C1 segment of cervical spinal cord (tissue), 14 donors: Measurements from ENCODE around the gene DOK1.

Source experiments
- DNase-seq, 14 donors: peaks; one replicate each; lab custom pipeline; 2025; lab: John Stamatoyannopoulos, UW

Gene DOK1

DNA sequence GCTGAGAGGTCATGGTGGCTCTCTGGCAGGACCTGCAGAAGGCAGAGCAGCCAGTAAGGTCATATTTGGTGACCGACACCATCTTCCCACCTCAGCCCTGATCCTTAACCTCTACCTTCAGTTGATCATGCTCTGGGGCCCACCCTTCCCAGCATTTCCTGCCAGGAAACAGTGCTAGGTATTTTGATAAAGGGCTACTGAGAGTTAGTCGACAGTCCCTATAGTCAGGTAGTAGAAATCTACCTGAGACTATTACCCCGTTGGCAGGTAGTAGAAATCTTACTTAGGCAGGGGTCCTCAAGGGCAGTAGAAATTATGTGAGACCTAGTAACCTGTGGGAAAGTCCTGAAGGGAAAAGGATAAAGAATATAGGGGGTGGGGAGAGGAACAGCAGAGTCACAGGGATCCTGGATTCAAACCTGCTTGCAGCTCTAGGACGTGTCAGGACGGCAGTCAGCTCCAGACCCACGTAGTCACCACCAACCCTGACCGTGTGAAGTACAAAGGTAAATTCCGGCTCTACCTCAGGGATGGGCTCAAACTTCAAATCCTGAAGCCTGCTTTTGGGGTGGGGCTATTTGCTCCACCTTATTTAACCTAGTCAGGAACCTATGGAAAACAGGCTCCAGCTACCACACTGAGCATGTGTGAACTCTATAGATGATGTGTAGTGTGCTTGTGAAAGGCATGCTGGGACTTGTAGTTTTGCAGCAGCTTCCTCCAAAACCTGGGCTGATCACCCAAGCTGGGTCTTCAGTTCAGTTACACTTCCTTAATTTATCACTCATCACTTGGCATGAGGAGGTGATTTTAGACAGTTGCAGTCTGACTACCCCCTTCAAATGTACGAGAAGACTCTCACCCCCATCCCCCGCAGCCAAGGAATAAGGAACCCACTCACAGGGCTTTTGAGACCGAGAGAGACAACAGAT, 28.5 kb upstream of the DOK1 start, which contains the start of gene DQX1:
Gene DQX1, minus strand, starts transcription at position 515 of the 932 bp plus-strand sequence. Its CDS starts 502 bp downstream, at position 13.
- no peak for DNase-seq

DNA sequence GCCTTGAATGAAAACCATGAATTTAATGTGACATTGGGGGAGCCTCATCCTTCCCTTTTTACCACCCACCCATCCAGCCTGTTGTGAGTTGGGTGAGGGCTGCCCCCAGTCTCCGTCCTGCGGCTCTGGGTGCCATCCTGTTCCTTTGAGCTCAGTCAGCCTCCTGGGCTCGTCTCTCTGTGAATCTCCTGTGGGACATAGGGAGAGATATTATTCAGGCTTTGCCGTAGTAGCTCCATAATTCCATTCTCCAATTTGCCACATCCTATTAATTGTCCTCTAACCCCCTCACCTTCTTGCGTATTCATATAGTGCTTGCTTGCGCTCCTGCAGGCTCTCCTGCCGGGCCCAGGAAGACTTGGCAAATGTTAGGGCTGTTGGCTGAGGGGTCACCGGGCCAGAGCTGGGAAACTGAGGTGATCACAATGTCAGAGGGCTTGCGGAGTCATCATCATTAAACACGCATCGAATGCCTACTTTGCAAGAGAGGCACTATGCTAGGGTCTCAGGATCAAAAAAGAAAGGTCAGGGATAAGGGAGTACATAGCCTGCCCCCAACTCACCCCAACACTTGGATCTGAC, 27.8 kb upstream of the DOK1 start:
- no peak for DNase-seq

DNA sequence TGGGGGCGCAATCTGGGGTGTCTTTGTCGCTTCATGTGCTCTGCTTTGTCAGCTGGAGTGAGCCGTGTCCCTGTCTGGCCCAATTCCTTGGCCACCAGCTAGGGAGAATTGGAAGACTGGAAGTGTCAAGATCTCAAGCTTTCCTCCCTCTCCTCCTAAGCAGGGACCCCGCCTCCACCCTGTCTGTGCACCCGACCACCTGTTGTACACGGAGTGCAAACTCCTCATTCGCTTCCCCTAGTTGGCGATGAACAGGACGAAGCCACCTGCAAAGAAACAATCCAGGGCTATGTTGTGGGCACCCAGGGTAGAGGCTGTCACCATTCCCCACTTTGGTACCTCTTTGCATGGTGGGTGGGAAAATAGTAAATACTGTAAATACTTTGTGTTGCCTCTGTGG, 26.8 kb upstream of the DOK1 start:
- no peak for DNase-seq

DNA sequence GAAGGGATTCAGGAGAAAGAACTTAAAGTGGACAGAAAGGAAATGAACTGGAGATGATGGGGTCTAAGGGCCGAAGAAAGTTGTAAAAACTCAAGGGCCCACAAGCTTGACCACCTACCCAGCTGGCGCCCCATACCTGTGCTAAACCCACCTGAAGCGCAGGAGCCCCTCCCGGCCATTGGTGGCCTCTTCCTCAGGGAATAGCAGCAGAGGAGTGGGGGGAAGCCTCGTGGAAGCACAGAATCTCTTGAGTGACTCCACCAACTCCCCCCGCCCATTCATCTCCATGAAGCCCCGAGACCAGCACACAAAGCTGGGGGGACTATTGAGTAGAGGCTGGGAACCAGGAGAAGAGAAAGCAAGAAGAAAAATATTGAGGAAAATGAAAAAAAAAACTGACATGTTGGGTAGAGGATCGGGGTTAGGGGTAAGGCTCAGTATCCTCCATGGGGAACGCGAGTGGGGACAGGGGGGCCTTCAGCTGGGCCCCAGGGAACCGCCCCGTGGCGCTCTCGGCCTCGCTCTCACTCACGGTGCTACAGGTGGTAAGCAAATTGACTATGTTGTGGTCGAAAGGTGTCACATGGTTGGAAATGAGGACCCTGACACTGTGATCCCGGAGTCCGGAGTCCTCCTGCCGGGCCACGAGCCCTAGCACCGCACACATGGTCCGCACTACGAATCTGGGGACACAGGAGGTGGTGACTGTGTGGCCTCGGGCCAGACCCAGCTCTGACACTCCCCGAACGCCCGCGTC, 25.7 kb upstream of the DOK1 start:
- no peak for DNase-seq

DNA sequence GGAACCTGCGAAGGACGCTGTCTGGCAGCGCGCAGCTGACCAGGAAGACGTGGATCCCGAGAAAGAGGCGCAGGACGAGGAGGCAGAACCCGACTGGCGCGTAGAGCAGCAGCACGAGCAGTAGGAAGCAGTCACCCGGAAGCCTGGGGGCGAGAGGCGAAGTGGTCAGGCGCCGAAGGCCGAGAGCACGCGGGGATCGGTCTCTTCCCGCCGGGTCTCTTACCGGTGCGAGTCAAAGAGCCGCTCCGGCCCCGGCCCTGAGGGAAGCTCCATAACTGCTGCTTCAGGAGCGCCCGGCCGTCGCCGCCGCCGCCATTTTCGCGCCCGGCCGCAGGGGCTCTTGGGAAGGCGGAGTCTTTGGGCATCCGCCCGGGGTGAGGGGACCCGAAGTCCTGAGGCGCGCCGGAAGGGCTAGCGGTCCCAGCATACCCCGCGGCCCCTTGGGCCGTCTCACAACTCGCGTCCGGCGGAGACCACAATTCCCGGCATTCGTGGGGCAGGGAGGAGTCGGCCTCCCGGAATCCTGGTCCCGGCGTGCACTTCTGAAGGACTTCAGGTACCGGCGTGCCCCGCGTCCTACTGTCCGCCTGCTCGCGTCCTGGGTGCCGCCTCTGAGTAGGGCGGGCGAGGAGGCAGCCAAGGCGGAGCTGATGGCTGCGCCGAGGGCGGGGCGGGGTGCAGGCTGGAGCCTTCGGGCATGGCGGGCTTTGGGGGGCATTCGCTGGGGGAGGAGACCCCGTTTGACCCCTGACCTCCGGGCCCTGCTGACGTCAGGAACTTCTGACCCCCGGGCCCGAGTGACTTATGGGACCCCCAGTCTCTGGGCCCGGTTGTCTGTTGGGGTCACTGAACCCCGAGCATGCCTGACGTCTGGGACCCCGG, 24.9 kb upstream of the DOK1 start, which contains the start of the genes AUP1 and HTRA2:
Gene AUP1, minus strand, starts transcription at position 350 of the 882 bp plus-strand sequence. Its CDS starts 77 bp downstream, at position 273.
Gene HTRA2, plus strand, starts transcription at position 577 of the 882 bp plus-strand sequence. Its CDS starts 74 bp downstream, at position 651.
- peak; percentile 88 to 100 (median 98) for DNase-seq

DNA sequence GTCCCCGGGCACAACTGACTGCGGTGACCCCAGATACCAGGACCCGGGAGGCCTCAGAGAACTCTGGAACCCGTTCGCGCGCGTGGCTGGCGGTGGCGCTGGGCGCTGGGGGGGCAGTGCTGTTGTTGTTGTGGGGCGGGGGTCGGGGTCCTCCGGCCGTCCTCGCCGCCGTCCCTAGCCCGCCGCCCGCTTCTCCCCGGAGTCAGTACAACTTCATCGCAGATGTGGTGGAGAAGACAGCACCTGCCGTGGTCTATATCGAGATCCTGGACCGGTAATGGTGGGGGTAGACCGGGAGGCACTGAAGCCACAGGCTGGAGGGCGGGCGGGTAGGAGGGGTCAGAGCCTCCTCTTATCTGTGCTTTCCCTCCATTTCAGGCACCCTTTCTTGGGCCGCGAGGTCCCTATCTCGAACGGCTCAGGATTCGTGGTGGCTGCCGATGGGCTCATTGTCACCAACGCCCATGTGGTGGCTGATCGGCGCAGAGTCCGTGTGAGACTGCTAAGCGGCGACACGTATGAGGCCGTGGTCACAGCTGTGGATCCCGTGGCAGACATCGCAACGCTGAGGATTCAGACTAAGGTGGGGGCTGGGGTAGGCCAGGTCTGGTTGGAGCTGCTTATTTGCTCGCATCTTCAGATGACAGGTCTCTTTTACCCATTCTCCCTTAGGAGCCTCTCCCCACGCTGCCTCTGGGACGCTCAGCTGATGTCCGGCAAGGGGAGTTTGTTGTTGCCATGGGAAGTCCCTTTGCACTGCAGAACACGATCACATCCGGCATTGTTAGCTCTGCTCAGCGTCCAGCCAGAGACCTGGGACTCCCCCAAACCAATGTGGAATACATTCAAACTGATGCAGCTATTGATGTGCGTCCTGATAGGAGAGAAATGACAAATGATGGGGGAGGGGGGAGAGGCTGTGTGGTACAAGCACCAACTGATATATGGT, 24.0 kb upstream of the DOK1 start:
- peak in 7 of 14 donors; percentile 19 to 67 (median 46) for DNase-seq

DNA sequence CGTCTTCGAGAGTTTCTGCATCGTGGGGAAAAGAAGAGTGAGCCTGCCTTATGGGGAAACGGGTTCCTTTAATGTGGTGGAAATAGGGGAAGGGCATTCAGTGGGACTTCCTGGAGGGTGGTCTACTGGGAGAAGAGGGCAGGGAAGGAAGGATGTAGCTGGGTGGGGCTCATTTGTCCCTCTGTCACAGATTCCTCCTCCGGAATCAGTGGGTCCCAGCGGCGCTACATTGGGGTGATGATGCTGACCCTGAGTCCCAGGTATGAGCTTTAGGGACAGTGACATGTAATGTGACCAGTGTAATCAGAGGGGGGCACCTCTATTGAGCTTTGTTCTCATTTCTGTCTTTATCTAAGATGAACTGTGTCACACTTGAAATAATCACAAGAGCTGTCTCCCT, 22.9 kb upstream of the DOK1 start:
- no peak for DNase-seq

DNA sequence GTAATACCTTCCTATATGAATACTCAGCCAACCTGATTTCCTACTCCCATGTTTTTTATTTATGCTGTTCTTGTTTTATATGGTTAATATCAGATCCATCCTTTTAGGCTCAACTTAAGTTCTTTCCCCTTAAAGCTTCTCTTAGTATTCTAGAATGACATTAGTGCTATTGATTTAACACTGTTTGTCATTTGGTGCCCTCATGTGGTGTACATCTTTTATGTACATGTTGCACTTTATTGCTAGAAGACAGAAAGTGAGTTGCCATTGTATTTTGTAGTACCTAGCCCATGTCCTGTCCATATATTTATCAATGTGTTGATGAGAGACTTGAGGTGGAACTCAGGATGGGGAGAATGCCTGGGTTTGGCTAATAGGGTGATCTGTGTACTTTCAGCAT, 22.3 kb upstream of the DOK1 start:
- no peak for DNase-seq

DNA sequence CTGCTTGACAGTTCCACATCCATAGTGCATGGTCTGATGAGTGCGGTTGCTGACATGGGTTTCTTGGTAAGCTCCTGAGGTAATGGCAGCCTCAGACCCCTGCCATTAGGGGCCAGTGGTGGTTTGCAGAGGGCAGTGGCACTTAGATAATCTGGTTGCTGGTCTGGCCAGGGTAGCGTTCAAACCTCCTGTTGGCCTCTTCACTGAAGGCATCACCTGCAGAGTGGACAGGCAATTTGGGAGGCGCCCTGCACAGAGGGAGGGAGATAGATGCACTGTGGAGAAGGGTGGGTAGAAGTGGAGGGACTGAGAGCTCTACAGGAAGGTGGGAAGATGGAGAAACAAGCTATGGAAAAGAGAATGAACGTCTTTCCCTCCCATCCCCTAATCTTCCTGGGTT, 21.1 kb upstream of the DOK1 start:
- no peak for DNase-seq

DNA sequence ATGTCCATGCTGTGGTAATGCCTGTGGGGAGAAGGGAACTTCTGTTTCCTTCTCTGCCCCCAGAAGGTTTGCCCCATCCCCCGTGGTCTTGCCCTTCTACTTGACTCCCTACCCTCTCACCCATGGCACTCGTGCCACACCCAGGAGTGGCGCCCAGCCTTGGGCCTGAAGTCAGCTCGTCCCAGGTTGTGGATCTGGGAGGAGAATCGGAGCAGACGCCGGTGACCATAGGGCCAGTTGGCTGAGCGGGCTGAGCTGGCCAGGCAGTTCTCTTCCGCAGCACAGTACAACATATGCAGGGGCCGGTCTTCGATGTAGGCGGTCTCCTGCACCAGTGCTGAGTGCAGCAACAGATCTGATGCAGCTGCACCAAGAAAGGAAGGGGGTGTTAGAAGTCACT, 20.1 kb upstream of the DOK1 start:
- DNase-seq: no peak

DNA sequence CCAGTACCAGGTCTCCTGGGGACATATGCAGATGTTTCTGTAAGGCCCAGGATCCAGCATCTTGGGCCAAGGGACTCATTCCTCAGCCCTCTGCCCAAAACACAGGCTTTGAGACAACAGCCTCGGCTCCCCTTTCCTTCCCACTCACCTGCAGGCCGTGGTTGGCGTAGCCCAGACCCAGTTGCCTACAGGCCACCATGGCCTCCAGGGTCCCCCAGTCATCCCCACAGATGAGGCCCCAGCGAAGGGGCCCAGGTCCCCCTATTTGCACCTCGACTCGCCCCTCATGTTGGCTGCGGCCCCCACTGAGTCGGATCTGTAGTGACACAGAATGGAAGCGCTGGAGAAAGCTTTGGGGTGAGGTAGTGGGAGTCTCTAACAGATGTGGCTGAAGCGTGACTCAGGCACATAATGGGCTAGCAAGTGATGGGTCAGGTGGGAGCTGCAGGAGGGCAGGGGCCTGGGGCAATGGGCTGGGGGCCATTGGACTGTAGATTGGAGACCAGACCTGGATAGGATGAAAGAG, 19.0 kb upstream of the DOK1 start:
- no peak for DNase-seq

DNA sequence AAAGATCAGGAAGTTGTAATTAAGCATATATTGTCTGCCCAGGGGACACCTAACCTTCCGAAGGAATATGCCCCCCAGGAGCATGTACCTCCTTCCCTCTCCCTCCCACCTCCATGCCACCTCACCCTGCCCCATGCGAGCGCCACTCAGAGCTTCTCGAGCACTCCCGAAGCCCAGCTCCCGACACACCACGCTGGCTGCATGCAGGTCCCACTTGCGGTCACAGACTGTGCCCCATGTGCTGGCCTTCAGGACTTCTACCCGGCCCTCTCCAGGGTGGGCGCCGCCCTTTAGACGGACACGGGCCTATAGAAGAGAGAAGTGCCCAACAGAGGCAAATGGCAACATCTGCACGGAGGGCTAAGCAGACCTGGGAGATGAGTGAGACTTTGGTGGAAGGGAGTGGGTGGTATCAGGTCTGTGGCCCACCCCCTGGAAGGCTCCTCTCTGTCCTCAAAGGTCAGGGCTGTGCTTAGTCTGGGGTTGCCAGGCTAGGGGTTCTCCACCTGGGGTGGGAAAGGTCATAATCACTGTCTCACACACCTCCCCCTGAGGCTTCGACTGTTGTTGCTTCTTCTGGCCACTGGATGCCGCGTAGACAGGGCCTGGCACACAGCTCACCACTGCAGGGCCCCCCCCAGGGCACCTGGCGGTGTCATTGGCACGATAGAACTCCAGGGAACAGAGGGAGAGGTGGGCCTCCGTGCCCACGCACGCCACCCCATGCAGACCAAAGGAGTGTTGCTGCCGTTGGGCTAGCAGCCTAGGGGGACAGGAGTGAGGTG, 18.2 kb upstream of the DOK1 start:
- DNase-seq: no peak

DNA sequence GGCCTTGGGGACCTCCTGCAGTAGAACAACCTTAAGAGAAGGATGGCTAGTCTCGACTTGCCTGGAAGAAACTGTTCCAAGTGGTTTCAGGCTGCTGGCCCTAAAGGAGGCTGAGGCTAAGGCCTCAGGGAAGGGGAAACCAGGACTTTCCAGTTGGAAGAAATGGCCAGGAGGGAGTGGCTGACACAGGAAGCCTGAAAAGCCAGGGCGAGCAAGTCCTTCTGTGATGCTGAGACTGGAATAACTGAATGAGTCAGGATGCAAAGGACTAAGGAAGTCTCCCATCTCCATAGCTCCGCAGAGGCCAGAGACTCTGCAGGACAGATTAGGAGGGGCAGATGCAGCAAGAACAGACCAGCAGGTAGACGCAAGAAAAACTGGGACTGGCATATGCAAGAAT, 17.4 kb upstream of the DOK1 start:
- DNase-seq: no peak

DNA sequence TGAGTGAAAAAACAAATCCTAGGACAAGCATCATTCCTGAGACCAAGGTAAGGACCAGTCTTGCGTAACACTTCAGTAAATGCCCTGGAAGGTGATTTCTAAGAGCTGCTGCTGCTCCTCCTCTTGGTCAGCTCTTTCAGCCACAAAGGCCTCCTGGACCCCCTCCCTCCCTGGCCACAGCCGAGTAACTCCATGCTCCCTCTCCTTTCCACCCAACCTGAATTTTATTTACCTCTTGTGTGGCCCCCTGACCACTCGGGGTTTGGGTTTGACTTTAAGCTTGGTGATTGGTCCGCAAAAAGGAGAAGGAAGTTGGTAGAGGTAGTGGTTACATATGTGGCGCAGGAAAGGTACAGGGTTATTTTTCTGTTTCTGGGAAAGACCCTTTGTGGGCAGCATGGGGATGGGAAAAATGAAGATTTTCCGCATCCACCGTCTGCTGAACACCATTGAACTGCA, 15.6 kb upstream of the DOK1 start:
- DNase-seq: no peak

DNA sequence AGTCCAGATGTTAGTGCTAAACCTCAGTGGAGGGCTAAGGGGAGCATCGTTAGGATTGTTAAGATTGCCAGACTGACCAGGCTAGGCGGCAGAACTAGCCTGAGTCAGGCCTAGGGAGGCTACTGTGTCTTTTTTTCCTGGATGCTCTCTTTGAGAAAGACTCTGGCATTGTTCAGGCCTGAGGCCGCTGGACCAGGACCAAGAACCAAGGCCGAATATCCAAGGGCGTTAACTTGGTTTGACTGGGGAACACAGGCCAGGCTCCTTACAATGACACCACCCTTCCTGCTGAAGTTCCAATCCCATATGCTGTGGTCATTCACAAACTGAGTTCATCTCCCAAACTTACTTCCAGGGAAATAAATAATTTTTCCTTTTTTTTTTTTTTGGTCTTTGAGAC, 14.2 kb upstream of the DOK1 start:
- no peak for DNase-seq

DNA sequence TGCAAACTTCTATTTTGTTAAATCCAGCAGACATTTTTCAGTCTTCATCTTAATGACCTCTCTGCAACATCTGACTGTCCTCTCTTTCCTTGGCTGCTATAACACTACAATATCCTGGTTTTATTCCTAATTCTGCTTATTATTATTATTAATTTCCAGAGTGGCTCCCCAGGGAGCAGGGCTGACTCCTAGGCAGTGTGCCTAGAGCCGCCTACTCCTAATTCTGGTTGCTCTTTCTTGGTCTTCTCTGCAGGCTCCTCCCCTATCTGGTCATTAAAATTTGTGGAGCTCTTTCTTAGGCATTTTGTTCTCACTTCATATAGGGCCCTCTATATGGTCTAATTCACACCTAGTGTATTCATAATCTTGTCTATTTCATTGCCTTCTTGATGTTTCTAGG, 11.5 kb upstream of the DOK1 start:
- DNase-seq: no peak

DNA sequence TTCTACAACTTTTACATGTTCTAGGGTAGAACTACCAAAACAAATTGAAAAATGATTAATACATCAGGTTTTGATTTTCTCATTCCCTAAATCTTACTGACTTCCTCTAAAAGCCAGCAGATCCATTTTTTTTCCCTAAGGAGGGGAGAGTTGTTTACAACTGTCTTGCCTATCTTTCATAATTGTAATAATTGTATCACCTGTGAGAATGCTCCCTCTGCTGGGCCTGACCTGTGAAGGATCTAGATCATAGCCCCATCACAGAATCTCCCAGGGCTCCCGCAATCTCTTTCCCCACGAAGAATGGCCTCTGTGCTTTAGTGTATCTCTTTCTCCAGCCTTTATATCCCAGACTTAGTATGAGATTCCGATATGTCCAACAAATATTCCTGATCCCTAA, 9.9 kb upstream of the DOK1 start:
- no peak for DNase-seq

DNA sequence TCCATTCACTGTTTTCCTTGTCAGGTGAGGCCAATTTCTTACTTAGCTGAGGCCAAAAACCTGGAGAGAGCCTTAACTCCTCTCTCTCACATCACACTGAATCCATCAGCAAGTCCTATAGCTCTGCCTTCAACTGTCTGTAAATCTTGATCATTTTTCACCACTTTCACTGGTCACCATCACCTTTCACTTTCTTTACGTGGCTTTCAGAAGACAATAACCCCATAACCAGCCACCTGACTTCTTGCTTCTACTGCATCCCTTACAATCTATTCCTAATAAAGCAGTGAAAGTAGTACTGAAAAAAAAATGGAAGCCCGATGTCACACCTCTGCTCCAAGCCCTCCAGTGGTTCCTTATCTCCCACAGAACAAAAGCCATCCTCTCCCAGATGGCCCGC, 8.5 kb upstream of the DOK1 start:
- DNase-seq: no peak
